Muscle of arm (tissue), 12 donors: ENCODE results near the gene GIGYF2. TPM values are rescaled to one million over a fixed set of nuclear protein-coding genes. Genes with fewer than 3 reads are reported as not detected.

ENCODE experiments used
- DNase-seq: peaks from one replicate; pipeline ENCODE4 v3.0.0-alpha.2; 2013
- polyA plus RNA-seq, 12 donors: library from polyadenylated mRNA; unstranded; fragments of 120-200 nt; gene quantifications; one replicate each; pipeline ENCODE4 v1.2.1, GENCODE V29; 2013; ENCODE audit not compliant: insufficient read length in 12 of 12

Gene GIGYF2
- polyA plus RNA-seq, 12 donors = 36.5 to 71.9 (median 42.4) TPM; not detected in 1

DNA sequence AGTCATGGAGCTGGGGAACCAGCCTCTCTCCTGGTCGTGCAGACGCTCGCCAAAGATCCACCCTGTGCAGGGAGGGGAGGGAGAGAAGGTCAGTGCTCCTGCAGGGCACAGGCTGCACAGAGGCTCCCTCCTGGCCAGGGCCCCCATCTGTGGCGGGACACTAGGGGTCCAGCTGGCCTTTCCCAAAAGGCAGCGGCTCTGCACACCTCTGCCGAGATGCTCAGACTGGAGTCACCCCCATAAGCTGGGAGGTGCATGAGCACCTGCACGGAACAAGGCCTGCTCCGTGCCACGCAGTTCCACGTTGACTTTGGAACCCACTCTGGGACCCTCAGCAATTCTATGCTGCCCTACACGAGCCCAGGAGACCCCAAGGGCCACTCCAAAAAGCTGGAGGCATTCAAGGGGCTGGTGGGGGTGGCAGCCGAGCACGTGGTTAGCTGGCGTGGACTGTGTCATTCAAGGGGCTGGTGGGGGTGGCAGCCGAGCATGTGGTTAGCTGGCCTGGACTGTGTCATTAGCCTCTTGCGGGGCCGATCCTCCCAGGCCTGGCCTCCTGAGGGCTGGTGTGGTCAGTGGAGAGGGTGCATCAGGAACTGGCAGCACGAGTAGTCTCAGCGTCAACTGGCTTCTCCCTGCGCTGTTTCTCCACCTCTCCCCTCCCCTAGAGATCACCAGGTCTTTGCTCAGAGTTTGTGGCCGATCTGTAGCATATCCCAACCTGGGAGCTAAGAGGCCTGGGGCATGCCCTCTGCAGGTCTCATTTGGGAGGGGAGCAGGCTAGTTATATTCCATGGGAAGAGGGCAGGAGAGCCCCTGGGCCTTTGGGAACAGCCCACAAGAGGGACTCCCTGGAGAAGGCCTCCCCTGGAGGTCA lies 182.7 kb downstream of the GIGYF2 start:
- no peak for DNase-seq

DNA sequence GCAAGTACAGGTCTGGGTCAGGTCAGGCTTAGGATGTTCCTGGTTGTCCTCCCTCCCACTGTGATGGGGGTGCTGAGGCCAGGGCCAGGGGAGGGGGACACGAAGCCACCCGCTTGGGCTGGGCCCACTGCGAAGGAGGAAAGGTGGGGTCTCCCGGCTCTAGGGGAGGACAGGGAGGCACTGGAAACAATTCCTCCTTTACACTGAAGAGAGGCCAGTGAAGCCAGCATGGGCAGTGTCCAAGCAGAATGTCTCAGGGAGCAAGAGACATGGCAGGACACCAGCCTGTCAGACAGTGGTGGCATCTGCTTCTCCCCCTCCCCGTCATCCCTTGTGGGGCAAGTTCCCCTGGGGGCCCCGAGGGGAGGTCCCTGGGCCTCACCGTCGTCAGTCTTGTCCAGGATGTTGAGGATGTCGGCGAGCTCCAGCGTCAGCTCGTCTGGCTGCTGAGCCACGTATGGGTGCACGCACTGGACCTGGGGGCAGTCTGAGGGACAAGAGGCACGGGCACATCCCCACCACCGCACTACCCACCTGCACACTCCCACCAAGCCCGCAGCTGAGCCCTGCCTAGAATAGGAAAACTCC lies 183.7 kb downstream of the GIGYF2 start:
- no peak for DNase-seq

GRCh38 chr2:232882085-232882484 lies 185.0 kb downstream of the GIGYF2 start:
- DNase-seq = no peak

- DNase-seq = no peak
Measured at GRCh38 chr2:232882505-232883115, 185.5 kb downstream of the GIGYF2 start.

DNA sequence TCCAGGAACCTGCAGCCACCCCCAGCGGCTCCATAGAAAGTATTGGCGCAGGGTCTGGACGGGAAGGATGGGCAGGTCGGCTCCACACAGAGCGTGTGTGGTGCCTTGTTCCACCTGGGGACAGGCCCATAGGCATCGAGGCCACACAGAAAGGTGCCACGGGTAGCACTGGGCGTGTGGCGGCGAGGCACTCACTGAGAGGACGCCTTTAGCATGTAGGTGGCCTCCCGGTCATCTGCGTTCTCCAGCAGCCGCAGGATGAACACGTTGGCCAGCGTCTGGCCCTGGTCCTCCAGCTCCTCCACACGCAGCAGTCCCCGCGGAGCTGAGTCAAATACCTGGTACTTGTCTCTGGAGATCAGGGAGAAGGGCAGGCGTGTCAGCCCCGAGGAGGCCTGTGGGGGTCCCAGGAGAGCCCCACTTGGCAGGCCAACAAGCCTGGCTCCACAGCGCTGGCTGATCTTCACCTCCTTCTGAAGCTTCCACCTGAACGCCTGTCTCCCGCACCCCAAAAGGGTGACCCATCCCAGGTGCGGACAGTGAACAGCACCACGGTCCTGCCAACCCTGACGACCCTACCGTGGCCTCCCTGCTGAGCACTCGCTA lies 186.1 kb downstream of the GIGYF2 start:
- no peak for DNase-seq

GRCh38 chr2:232884001-232884421 lies 186.9 kb downstream of the GIGYF2 start:
- DNase-seq = no peak

GRCh38 chr2:232884549-232885263 lies 187.6 kb downstream of the GIGYF2 start:
- DNase-seq = no peak

DNA sequence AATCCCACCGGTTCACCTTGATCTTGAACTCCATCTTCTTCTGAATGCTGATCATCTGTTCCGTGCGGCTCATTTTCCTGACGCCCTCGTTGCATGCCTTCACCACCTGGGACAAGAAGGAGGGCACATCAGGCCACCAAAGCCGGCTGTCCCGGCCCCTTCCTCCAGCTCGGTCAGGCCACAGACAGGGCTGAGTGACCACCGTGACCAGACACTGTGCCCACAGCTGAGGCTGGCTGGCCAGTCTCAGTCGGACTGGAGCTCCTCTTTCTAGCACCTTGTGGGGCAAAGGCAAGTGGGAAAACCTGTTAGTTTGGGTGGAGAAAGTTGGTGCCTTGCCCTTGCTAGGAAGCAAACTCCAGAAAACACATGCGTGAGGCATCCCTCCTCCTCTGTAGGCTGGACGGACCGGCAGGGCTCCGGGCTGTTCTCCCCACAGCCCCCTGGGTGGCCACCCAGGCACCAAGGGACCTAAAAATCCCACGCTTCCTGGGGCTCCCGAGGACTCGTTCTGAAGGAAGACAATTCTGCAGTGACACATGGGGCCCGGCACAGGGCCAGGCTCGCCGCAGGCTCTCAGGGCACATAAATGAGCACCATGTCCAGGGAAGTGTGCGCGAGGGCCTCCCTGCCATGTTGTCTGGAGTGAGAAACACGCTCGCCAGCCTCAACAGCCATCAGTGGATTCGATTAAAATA lies 188.3 kb downstream of the GIGYF2 start:
- DNase-seq = no peak

DNA sequence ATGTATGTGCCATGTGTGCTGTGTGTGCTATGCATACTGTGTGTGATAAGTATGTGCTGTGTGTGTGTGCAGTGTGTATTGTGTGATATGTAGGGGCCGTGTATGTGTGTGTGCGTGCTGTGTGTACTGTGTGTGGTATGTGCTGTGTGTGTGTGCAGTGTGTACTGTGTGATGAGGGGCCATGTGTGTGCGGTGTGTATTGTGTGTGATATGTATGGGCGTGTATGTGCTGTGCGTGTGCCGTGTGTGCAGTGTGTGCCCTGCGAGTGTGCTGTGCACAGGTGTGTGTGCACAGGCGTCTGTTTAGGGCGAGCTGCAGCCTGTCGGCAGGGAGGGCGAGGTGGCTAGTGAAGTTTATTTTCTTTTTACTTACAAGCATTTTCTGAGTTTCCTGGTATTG lies 189.0 kb downstream of the GIGYF2 start:
- no peak for DNase-seq

- DNase-seq = no peak
Measured at GRCh38 chr2:232886632-232887031, 189.5 kb downstream of the GIGYF2 start.

GRCh38 chr2:232887171-232887850 lies 190.2 kb downstream of the GIGYF2 start:
- no peak for DNase-seq

GRCh38 chr2:232888099-232888836 lies 191.1 kb downstream of the GIGYF2 start:
- DNase-seq = no peak

- DNase-seq = no peak
Measured at GRCh38 chr2:232888839-232889529, 191.9 kb downstream of the GIGYF2 start.

DNA sequence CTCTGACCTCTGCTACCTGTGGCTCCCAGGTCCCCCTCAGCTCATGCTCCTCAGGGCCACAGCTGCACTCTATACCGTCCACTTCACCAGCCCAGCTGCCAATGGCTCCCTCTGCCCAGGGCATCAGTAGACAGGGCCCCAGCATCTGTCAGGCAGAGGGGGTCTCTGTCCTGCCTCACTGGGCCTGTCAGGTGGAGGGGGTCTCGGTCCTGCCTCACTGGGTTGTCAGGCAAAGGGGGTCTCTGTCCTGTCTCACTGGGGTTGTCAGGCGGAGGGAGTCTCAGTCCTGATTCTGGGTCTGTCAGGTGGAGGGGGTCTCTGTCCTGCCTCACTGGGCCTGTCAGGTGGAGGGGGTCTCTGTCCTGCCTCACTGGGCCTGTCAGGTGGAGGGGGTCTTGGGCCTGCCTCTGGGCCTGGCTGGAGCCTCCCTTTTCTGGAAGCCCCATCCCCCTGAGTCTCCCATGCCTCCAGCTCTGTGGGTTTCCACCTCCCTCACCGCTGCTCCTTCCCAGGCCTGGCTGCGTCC lies 192.8 kb downstream of the GIGYF2 start:
- DNase-seq = no peak

GRCh38 chr2:232890536-232890895 lies 193.4 kb downstream of the GIGYF2 start:
- no peak for DNase-seq

DNA sequence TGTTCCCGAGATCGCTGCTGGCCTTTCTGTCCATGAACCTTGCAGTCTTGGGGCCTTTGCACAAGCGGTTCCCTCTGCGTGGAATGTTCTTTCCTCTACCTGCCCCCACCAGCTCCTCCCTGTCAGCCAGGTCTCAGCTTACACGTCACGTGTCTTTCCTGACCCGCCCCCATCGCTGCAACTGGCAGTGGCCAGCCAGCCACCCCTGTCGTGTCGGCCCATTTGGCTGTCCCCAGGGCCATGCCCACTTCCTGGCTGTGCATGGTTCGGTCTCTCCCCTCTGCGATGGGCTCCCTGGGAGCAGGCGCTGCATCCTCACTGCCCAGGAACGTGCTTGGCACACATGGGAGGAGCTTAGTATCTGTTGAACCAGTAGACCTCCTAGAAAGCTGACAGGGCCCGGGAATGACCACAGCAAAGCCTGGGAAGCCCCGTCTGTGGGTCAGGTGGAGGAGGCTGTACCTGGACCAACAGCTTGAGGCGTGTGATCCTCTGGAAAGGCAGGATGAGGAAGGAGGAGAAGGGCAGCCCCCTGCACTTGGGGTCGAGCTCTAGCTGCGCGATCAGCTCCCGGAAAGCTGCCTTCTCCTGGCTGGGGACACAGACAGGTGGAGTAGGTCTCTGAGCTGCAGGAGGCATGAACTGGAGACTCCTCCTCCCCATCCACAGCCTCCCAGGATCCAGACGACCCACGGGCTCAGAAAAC lies 193.9 kb downstream of the GIGYF2 start:
- DNase-seq = no peak

DNA sequence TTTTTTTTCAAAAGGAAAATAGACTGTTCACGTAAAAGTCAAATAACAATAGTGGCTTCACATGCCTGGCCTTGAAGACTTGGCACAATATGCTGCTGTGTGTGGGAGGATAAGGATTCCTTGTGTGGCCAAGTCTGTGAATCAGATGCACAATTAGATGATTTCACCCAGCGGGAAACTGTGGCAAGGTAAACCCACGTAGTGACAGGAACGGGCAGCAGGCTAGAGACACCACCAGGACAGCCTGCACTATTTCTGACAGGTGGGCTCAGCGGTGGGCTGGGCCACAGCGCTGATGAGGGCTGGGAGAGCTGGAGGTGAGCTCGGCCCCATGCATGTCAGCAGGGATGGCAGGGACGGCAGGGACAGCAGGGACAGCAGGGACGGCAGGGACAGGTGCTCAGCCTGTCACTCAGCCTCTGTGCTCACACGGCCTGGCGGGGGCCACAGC lies 194.5 kb downstream of the GIGYF2 start:
- DNase-seq = no peak

- DNase-seq = no peak
Measured at GRCh38 chr2:232892221-232892620, 195.1 kb downstream of the GIGYF2 start.
